ENCODE measurements around the gene FSD2.

GRCh38 chr15:82730022-82730530, 75.8 kb downstream of the FSD2 start:
- TF ChIP-seq GATA3 (IDR thresholded peaks at IDR 0.05; ENCODE audit: low read depth, low read length) (no peak), GATA2 (IDR thresholded peaks at IDR 0.05; ENCODE audit: low read depth, low read length) (no peak)

Data from SH-SY5Y (cell line).